ENCODE results near the gene WBP1. TPM values are rescaled to one million over a fixed set of nuclear protein-coding genes. Genes with fewer than 3 reads are reported as not detected.

Gene WBP1
- total RNA-seq, 1 donor from 2014 or later, result 18.1 TPM

DNA sequence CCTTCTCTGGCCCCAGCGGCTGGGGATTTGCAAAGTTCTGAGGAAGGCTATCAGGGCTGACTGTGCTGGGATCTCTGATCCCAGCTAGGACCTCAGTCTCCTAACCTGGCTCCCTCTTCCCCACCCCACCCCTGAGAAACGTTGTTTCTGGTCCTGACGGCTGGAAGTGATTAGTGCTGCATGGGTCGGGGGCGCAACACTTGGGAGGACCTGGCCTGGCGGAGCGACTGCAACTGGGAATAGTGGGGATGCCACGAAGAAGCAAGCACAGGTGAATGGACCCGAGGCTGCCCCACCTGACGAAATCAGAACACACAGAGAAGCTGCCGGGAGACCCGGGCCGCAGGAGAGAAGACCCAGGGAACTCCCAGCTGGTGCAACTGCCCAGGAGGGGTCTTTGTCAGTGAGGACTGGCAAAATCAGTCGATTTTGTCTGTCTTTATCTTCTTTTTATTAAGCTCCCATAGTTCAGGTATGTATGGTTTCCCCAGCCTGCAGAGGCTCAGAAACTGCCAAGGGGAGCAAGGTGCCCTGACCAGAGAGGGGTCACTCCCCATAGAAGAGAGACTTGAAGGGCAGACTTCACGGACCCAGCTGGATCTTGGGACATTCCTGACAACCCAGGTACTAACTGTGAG lies 41.8 kb downstream of the WBP1 start:
- H3K4me3 ChIP-seq, result no peak overlapping the region
- H3K27ac ChIP-seq, result no peak overlapping the region
- H3K27me3 ChIP-seq, result peaks cover 5% of the 10 kb centered on the region
- no peak for TF ChIP-seq CTCF (IDR thresholded peaks at IDR 0.05)
- peaks cover 3 to 13% of the 10 kb centered on the region in 2 donors for H3K4me1 ChIP-seq
- DNase-seq (ENCODE audit: low spot score in 2 of 2), result no peak
- intact Hi-C loops (cut with DNase I), result no loop called here
- no peaks in the 10 kb centered on the region for H3K9me3 ChIP-seq
- peaks cover 2 to 3% of the 10 kb centered on the region in 2 donors for H3K36me3 ChIP-seq

- intact Hi-C loops (cut with DNase I), result no loop called here
- Histone ChIP-seq H3K4me1 (peaks cover 3 to 13% of the 10 kb centered on the region in 2 donors), H3K4me3 (no peak overlapping the region), H3K27me3 (peaks cover 5% of the 10 kb centered on the region), H3K36me3 (peaks cover 7 to 8% of the 10 kb centered on the region in 2 donors), H3K27ac (no peak overlapping the region), H3K9me3 (no peaks in the 10 kb centered on the region)
- no peak for TF ChIP-seq CTCF (IDR thresholded peaks at IDR 0.05)
- DNase-seq (ENCODE audit: low spot score in 2 of 2), result no peak
Measured at GRCh38 chr2:74500578-74500946, 42.3 kb downstream of the WBP1 start.

GRCh38 chr2:74501335-74502071 lies 43.3 kb downstream of the WBP1 start:
- intact Hi-C loops (cut with DNase I), result no loop called here
- Histone ChIP-seq H3K27me3 (peaks cover 5% of the 10 kb centered on the region), H3K36me3 (peaks cover 7 to 14% of the 10 kb centered on the region in 2 donors), H3K27ac (no peak overlapping the region), H3K4me3 (no peak overlapping the region), H3K4me1 (peaks cover 3 to 22% of the 10 kb centered on the region in 2 donors), H3K9me3 (no peaks in the 10 kb centered on the region)
- no peak for DNase-seq (ENCODE audit: low spot score in 2 of 2)
- TF ChIP-seq CTCF (IDR thresholded peaks at IDR 0.05), result no peak

DNA sequence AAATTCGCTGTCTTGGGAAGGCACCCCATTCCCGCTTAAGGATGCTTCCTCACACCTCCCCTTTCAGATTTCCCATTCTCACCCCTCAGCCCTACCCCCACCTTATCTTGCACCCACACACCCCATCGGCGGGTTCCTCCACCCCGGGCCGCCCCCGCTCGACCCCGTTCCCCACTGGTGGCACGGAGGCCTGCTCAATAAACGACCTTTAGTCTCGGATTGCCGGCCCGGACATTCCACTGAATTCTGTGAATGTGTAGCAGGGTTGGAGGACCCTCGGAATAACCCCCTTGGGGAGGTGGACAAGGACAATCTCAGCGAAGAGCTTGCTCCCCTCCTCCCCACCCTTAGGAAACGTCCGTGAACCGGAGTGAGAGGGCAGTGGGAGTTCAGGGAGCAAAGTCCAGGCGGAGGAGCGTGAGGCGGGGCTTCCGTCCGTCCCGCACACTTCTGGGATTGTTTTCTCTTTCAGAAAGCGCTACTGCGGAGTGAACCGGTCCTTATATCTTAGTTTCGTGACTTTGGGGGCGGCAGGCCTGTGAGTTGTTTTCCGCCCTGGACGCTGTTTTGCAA lies 44.0 kb downstream of the WBP1 start:
- H3K4me1 ChIP-seq, result peaks cover 3 to 26% of the 10 kb centered on the region in 2 donors
- peaks cover 5% of the 10 kb centered on the region for H3K27me3 ChIP-seq
- DNase-seq (ENCODE audit: low spot score in 2 of 2), result no peak
- peak overlapping the region; percentile 54 to 68 for H3K4me3 ChIP-seq
- H3K27ac ChIP-seq, result peak overlapping the region in 1 of 2 donors; percentile 61
- TF ChIP-seq CTCF (IDR thresholded peaks at IDR 0.05), result no peak
- H3K36me3 ChIP-seq, result peaks cover 7 to 14% of the 10 kb centered on the region in 2 donors
- intact Hi-C loops (cut with DNase I), result no loop called here
- H3K9me3 ChIP-seq, result no peaks in the 10 kb centered on the region

GRCh38 chr2:74502720-74503505 lies 44.7 kb downstream of the WBP1 start:
- peak in 2 of 3 experiments; percentile 27 to 29 for TF ChIP-seq CTCF (IDR thresholded peaks at IDR 0.05)
- peaks cover 7 to 14% of the 10 kb centered on the region in 2 donors for H3K36me3 ChIP-seq
- intact Hi-C loops (cut with DNase I), result no loop called here
- H3K4me1 ChIP-seq, result peaks cover 3 to 28% of the 10 kb centered on the region in 2 donors
- no peaks in the 10 kb centered on the region for H3K9me3 ChIP-seq
- peak overlapping the region; percentile 38 to 61 for H3K27ac ChIP-seq
- H3K4me3 ChIP-seq, result peak overlapping the region; percentile 54 to 68
- DNase-seq (ENCODE audit: low spot score in 2 of 2), result peak; percentile 57 to 89
- H3K27me3 ChIP-seq, result peaks cover 5% of the 10 kb centered on the region

Measured in ascending aorta (tissue), 2 donors.